Neuronal stem cell (in vitro differentiated cells): Measurements from ENCODE around the gene SCIN.

ENCODE experiments used
- DNase-seq: peaks from one replicate; pipeline ENCODE4 v3.0.0-alpha.2; 2013; ENCODE audit warnings: low spot score
- H2AFZ ChIP-seq: one replicate; pipeline ENCODE4 v1.6.1; 2013; ENCODE audit warnings: mild to moderate bottlenecking, low read length, inconsistent platforms
- H2AK5ac ChIP-seq: 2 replicates; pipeline ENCODE4 v1.6.1; 2013; ENCODE audit warnings: low read depth, mild to moderate bottlenecking, inconsistent platforms, low read length, moderate library complexity, mixed read lengths
- H2BK120ac ChIP-seq: 2 replicates; pipeline ENCODE4 v1.6.1; 2013; ENCODE audit warnings: low read depth, mild to moderate bottlenecking, inconsistent platforms, low read length, moderate library complexity, mixed read lengths
- H2BK12ac ChIP-seq: one replicate; pipeline ENCODE4 v1.6.1; 2013; ENCODE audit warnings: low read length, inconsistent platforms
- H2BK15ac ChIP-seq: 2 replicates; pipeline ENCODE4 v1.6.1; 2013; ENCODE audit warnings: mild to moderate bottlenecking, low read length, inconsistent platforms, mixed read lengths
- H2BK5ac ChIP-seq: one replicate; pipeline ENCODE4 v1.6.1; 2013; ENCODE audit warnings: inconsistent platforms, mild to moderate bottlenecking, low read length, moderate library complexity
- H3K14ac ChIP-seq: one replicate; pipeline ENCODE4 v1.6.1; 2013; ENCODE audit warnings: low read length, inconsistent platforms
- H3K18ac ChIP-seq: 2 replicates; pipeline ENCODE4 v1.6.1; 2013; ENCODE audit warnings: low read length, inconsistent platforms
- H3K23ac ChIP-seq: 2 replicates; pipeline ENCODE4 v1.6.1; 2013; ENCODE audit warnings: low read depth, mild to moderate bottlenecking, mixed read lengths, low read length, inconsistent platforms; ENCODE audit not compliant: poor library complexity
- H3K27ac ChIP-seq: replicated peaks from 3 replicates; pipeline ENCODE4 v1.5.1; 2013; ENCODE audit warnings: low read length, inconsistent platforms
- H3K27me3 ChIP-seq, 3 experiments: 2 replicates each; pipeline ENCODE4 v1.6.1; 2013; ENCODE audit warnings: low read length in 3 of 3, mild to moderate bottlenecking in 2 of 3, inconsistent platforms in 1 of 3, low read depth in 1 of 3, mixed read lengths in 1 of 3, moderate library complexity in 1 of 3; ENCODE audit not compliant: control insufficient read depth in 3 of 3, insufficient read depth in 3 of 3
- H3K36me3 ChIP-seq, 2 donors: replicated peaks in 1 of 2; 2 replicates each; pipeline ENCODE4 v1.6.1; 2013; ENCODE audit warnings: low read length in 2 of 2; ENCODE audit not compliant: control insufficient read depth in 2 of 2, insufficient read depth in 2 of 2
- H3K4ac ChIP-seq: 2 replicates; pipeline ENCODE4 v1.6.1; 2013; ENCODE audit warnings: inconsistent platforms, mild to moderate bottlenecking, low read length, moderate library complexity
- H3K4me1 ChIP-seq, 2 donors: 1 replicate in 1 of 2; 2 replicates in 1 of 2; pipeline ENCODE4 v1.6.1; 2013; ENCODE audit warnings: low read length in 2 of 2, low read depth in 1 of 2; ENCODE audit not compliant: control insufficient read depth in 2 of 2, insufficient read depth in 1 of 2
- H3K4me2 ChIP-seq: one replicate; pipeline ENCODE4 v1.6.1; 2013; ENCODE audit warnings: mild to moderate bottlenecking, low read length, inconsistent platforms; ENCODE audit not compliant: insufficient read depth, poor library complexity, severe bottlenecking
- H3K4me3 ChIP-seq, 2 donors: 2 replicates each; pipeline ENCODE4 v1.5.1; 2013; ENCODE audit warnings: low read length in 2 of 2, mild to moderate bottlenecking in 2 of 2, inconsistent platforms in 1 of 2, moderate library complexity in 1 of 2
- H3K79me1 ChIP-seq: one replicate; pipeline ENCODE4 v1.6.1; 2013; ENCODE audit warnings: low read depth, mild to moderate bottlenecking, inconsistent platforms, low read length, moderate library complexity
- H3K9ac ChIP-seq: one replicate; pipeline ENCODE4 v1.6.1; 2013; ENCODE audit warnings: mild to moderate bottlenecking, low read depth, low read length, inconsistent platforms; ENCODE audit not compliant: poor library complexity
- H3K9me3 ChIP-seq, 2 donors: replicated peaks in 1 of 2; 2 replicates each; pipeline versions ENCODE3 to v1.6.1; 2013; ENCODE audit warnings: low read length in 2 of 2, mild to moderate bottlenecking in 2 of 2, inconsistent platforms in 1 of 2, low read depth in 1 of 2, mixed read lengths in 1 of 2, moderate library complexity in 1 of 2; ENCODE audit not compliant: control insufficient read depth in 2 of 2, insufficient read depth in 1 of 2
- H4K8ac ChIP-seq: one replicate; pipeline ENCODE4 v1.6.1; 2013; ENCODE audit warnings: low read depth, mild to moderate bottlenecking, inconsistent platforms, low read length, moderate library complexity
- H4K91ac ChIP-seq: one replicate; pipeline ENCODE4 v1.6.1; 2013; ENCODE audit warnings: low read length, low read depth, mild to moderate bottlenecking, inconsistent platforms; ENCODE audit not compliant: poor library complexity
- WGBS, 2 donors: extraction: QIAGEN DNeasy Blood & Tissue Kit; methylation state at CpG; one replicate each; pipeline ENCODE4 v1.1.7; 2013; ENCODE audit warnings: missing lambda C conversion rate in 2 of 2, mixed read lengths in 1 of 2; ENCODE audit not compliant: insufficient read length in 2 of 2, insufficient replicate concordance in 1 of 2; ENCODE audit errors: extremely low coverage in 2 of 2; 5-methylcytosine and 5-hydroxymethylcytosine counted together

SCIN gene

DNA sequence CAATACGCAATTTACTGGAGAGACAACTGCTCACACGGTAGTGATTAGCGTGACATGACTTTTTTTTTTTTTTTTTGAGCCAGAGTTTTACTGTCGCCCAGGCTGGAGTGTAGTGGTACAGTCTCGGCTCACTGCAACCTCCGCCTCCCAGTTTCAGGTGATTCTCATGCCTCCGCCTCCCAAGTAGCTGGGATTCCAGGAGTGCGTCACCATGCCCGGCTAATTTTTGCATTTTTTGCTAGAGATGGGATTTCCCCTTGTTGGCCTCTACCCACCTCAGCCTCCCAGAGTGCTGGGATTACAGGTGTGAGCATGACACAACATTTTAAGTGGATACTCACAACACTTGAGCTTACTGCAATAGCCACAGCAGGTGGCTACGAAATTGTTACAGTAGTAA is 128.8 kb downstream of the SCIN start:
- no peak overlapping the region for H3K18ac ChIP-seq
- no peak overlapping the region for H3K23ac ChIP-seq
- no CpG with 5 or more reads among the region's 10 CpGs for WGBS, 2 donors
- no peaks in the 10 kb centered on the region for H3K27me3 ChIP-seq
- H2BK120ac ChIP-seq: no peak overlapping the region
- H2AK5ac ChIP-seq: no peak overlapping the region
- H2BK15ac ChIP-seq: no peak overlapping the region
- H3K4ac ChIP-seq: no peak overlapping the region
- peaks cover 0 to 27% of the 10 kb centered on the region in 2 donors for H3K36me3 ChIP-seq
- H3K9ac ChIP-seq: no peak overlapping the region
- H3K4me3 ChIP-seq: no peak overlapping the region
- H4K8ac ChIP-seq: no peak overlapping the region
- H2BK12ac ChIP-seq: no peak overlapping the region
- no peak for DNase-seq
- no peak overlapping the region for H2BK5ac ChIP-seq
- H3K4me2 ChIP-seq: no peak overlapping the region
- H3K27ac ChIP-seq: no peak overlapping the region
- H3K79me1 ChIP-seq: no peaks in the 10 kb centered on the region
- no peak overlapping the region for H4K91ac ChIP-seq
- peaks cover 0 to 35% of the 10 kb centered on the region in 2 donors for H3K9me3 ChIP-seq
- H3K14ac ChIP-seq: no peak overlapping the region
- no peaks in the 10 kb centered on the region for H3K4me1 ChIP-seq
- no peak overlapping the region for H2AFZ ChIP-seq

DNA sequence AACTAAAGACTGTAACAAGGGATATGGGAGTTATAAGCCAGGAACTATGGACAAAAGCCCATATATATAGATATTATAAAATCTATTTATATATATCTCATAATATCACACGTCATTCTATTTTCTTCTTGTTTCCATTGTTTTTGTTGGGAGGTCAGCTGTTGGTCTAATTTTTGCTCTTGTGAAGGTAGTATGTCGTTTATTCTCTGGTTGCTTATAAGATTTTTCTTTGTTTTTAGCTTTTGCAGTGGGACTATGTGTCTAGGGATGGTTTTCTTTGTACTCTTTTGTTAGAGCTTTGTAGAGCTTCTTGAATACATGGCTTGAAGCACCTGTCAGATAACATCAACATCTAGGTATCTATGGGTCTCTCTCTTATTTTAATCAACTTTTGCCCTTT is 130.9 kb downstream of the SCIN start:
- no CpG with 5 or more reads among the region's 2 CpGs for WGBS, 2 donors
- Histone ChIP-seq H2AK5ac (no peak overlapping the region), H3K79me1 (no peaks in the 10 kb centered on the region), H3K4me1 (peaks cover 0 to under 1% of the 10 kb centered on the region in 2 donors), H3K4me2 (no peak overlapping the region), H3K9ac (no peak overlapping the region), H3K9me3 (peaks cover 0 to 35% of the 10 kb centered on the region in 2 donors), H3K27ac (no peak overlapping the region), H2BK12ac (no peak overlapping the region), H3K36me3 (peaks cover 0 to 25% of the 10 kb centered on the region in 2 donors), H3K4me3 (no peak overlapping the region), H2BK15ac (no peak overlapping the region), H3K14ac (no peak overlapping the region), H3K27me3 (no peaks in the 10 kb centered on the region), H4K91ac (no peak overlapping the region), H4K8ac (no peak overlapping the region), H3K18ac (no peak overlapping the region), H2BK5ac (no peak overlapping the region), H2AFZ (no peak overlapping the region), H3K23ac (no peak overlapping the region), H2BK120ac (no peak overlapping the region), H3K4ac (no peak overlapping the region)
- no peak for DNase-seq

DNA sequence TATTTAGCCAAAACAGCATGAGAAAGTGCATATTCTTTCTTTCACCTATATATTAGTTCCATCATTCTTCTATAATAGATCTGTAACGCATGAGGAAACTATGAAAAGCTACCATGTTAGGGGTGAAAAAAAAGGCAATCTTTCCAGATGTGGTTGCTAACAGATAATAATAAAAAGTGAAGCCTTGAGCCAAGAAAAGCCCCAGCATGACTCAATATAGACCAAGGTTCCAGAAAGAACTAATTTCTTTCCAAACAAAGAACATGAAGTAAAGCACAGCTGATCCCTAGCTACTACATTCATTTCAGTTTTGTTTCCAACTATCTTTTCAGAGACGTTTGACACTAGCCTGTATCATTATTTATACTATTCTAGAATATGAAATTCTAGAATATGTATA is 133.4 kb downstream of the SCIN start:
- no peaks in the 10 kb centered on the region for H3K79me1 ChIP-seq
- no CpG with 5 or more reads among the region's 2 CpGs for WGBS, 2 donors
- no peak overlapping the region for H3K14ac ChIP-seq
- H3K4me3 ChIP-seq: no peak overlapping the region
- peaks cover 0 to 39% of the 10 kb centered on the region in 2 donors for H3K9me3 ChIP-seq
- no peak overlapping the region for H3K4me2 ChIP-seq
- no peak overlapping the region for H2AFZ ChIP-seq
- no peaks in the 10 kb centered on the region for H3K27me3 ChIP-seq
- H3K9ac ChIP-seq: no peak overlapping the region
- H2BK120ac ChIP-seq: no peak overlapping the region
- H4K8ac ChIP-seq: no peak overlapping the region
- H3K4me1 ChIP-seq: peaks cover 2 to 12% of the 10 kb centered on the region in 2 donors
- peaks cover 0 to 22% of the 10 kb centered on the region in 2 donors for H3K36me3 ChIP-seq
- H2BK5ac ChIP-seq: no peak overlapping the region
- no peak for DNase-seq
- no peak overlapping the region for H3K23ac ChIP-seq
- no peak overlapping the region for H2AK5ac ChIP-seq
- no peak overlapping the region for H2BK12ac ChIP-seq
- H2BK15ac ChIP-seq: no peak overlapping the region
- H3K4ac ChIP-seq: no peak overlapping the region
- H3K18ac ChIP-seq: no peak overlapping the region
- no peak overlapping the region for H4K91ac ChIP-seq
- no peak overlapping the region for H3K27ac ChIP-seq

DNA sequence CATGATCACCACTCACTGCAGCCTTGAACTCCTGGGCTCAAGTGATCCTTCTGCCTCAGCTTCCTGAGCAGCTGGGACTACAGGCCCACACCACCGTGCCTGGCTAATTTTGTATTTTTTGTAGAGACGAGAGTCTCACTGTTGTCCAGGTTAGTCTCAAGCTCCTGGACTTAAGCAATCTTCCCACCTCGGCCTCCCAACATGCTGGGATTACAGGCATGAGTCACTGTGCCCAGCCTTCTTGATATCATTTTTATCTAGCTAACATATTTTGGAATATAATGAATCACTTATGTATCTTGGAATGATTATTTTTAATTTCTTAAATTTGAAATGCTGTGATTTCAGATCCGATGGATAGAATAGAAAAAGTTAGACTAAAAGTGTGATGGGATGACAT is 135.4 kb downstream of the SCIN start:
- Histone ChIP-seq H3K14ac (no peak overlapping the region), H2BK15ac (no peak overlapping the region), H3K18ac (no peak overlapping the region), H3K4me2 (no peak overlapping the region), H4K8ac (no peak overlapping the region), H3K4me1 (peaks cover 2 to 12% of the 10 kb centered on the region in 2 donors), H3K79me1 (no peaks in the 10 kb centered on the region), H2AK5ac (no peak overlapping the region), H3K4ac (no peak overlapping the region), H2BK12ac (no peak overlapping the region), H2BK5ac (no peak overlapping the region), H4K91ac (no peak overlapping the region), H3K9me3 (peaks cover 0 to 26% of the 10 kb centered on the region in 2 donors), H3K27ac (no peak overlapping the region), H3K36me3 (peaks cover 0 to 3% of the 10 kb centered on the region in 2 donors), H3K9ac (no peak overlapping the region), H3K23ac (no peak overlapping the region), H2BK120ac (no peak overlapping the region), H3K27me3 (no peaks in the 10 kb centered on the region), H3K4me3 (no peak overlapping the region), H2AFZ (no peak overlapping the region)
- DNase-seq: no peak
- WGBS, 2 donors: no CpG with 5 or more reads among the region's 4 CpGs
